ENCODE measurements around the gene DCAKD.

The DCAKD gene

GRCh38 chr17:44977065-44977464 lies 74.4 kb downstream of the DCAKD start:
- no peak for DNase-seq (ENCODE audit: low read depth)
- no peak for TF ChIP-seq CTCF (conservative IDR thresholded peaks at IDR 0.05; ENCODE audit: low read depth, low read length)
- no peak overlapping the region for H3K4me3 ChIP-seq (ENCODE audit: low read length)

DNA sequence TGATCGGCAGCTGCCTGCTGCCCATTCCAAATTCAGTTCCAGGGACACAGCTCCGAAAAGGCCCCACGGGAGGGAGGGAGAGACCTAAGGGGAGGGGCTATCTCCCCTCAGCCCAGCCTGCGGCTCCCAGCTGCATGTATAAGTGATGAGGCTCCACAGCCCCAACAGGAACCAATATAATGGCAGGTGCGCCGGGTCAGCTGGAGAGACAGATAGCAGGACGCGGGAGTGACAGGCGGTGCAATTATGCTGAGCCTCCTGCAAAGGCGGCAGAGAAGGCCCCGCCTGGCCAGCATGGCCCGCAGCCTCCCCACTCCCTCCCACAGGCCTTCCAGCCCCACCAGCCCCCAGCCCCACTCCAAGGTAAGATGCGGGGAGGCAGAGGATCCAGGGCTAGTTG lies 75.2 kb downstream of the DCAKD start:
- DNase-seq (ENCODE audit: low read depth), result no peak
- H3K4me3 ChIP-seq (ENCODE audit: low read length), result no peak overlapping the region
- no peak for TF ChIP-seq CTCF (conservative IDR thresholded peaks at IDR 0.05; ENCODE audit: low read depth, low read length)

Measured in retinal pigment epithelial cell (primary cell).